GM19035 (cell line): ENCODE measurements around the gene PADI2.

Experiments
- ATAC-seq: cut with Tn5 transposase; IDR thresholded peaks from one replicate; pipeline ENCODE4 v1.9.1; 2021; ENCODE audit not compliant: unreplicated experiment

PADI2 gene

GRCh38 chr1:17024721-17025120, 94.5 kb downstream of the PADI2 start:
- no peak for ATAC-seq

- ATAC-seq = no peak
These were observed 95.7 kb downstream of the PADI2 start for GRCh38 chr1:17023573-17023972.

GRCh38 chr1:17023102-17023501, 96.1 kb downstream of the PADI2 start:
- no peak for ATAC-seq

DNA sequence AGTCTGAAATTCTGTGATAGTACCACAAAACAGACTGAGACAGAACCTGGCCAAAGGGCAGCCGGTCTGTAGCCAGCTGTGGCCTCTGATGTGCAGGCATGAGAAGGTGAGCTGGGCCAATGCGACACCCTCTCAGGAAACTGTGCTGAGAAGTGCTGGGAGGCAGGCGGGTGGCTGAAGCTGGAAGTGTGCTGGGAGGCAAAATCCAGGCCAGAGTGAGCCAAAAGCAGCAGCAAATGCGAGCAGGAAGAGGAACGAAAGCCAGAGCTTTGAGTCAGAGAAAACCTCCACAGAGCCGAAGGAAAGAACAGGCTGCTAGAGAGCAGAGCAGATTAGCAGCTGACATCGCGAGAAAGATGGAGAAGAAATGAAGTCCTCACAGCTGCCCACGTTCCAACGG, 97.4 kb downstream of the PADI2 start:
- ATAC-seq = no peak

- ATAC-seq = no peak
These were observed 98.7 kb downstream of the PADI2 start for GRCh38 chr1:17020502-17020901.

DNA sequence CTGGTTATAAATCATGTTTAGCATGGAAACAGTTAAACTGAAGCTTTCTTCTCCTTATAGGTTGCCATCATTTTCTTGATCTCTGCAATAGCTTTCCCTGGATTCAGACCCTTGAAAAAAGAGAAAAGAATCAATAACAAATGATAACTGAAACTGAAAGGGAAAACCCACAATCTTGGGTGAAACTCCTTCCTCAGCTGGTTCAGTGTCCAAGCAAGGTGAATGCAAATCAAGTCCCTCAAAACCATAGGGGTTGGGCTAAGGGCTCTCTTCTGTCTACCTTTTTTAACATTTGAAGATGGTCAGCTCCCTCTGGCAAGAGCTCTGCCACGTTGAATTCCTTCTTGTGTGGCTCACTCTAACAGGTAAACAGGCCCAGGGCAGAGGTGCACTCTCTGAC, 100.4 kb downstream of the PADI2 start:
- no peak for ATAC-seq

DNA sequence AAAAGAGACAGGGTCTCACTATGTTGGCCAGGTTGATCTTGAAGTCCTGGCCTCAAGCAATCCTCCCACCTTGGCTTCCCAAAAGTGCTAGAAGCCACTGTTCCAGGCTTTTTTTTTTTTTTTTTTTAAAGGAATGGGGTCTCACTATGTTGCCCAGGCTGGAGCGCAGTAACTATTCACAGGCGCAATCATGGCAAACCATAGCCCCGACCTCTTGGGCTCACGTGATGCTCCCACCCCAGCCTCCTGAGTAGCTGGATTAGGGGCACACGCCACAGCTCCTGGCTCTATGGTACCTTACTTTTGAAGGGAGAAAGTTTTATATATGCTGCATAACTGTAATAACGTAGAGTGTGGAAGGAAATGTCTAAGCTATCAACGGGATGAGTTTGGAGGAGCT, 101.8 kb downstream of the PADI2 start:
- ATAC-seq = no peak
